ENCODE results near the gene APOBEC3B.

The APOBEC3B gene

GRCh38 chr22:38957046-38957770 is 24.9 kb upstream of the APOBEC3B start, which contains the start of gene APOBEC3A:
APOBEC3A (plus strand) TSS chr22:38957609; CDS start chr22:38957692, 83 bp downstream.
- TF ChIP-seq YY1 (IDR thresholded peaks at IDR 0.05; ENCODE audit: low read depth), result no peak
- no peak for TF ChIP-seq MAX (IDR thresholded peaks at IDR 0.05)
- no peak for TF ChIP-seq RAD21 (IDR thresholded peaks at IDR 0.05; ENCODE audit: low read depth)
- TF ChIP-seq FOXM1 (IDR thresholded peaks at IDR 0.05; ENCODE audit: borderline replicate concordance, low read depth), result no peak
- no peak for TF ChIP-seq TCF12 (IDR thresholded peaks at IDR 0.05; ENCODE audit: low read depth)
- TF ChIP-seq, protein P1, sequence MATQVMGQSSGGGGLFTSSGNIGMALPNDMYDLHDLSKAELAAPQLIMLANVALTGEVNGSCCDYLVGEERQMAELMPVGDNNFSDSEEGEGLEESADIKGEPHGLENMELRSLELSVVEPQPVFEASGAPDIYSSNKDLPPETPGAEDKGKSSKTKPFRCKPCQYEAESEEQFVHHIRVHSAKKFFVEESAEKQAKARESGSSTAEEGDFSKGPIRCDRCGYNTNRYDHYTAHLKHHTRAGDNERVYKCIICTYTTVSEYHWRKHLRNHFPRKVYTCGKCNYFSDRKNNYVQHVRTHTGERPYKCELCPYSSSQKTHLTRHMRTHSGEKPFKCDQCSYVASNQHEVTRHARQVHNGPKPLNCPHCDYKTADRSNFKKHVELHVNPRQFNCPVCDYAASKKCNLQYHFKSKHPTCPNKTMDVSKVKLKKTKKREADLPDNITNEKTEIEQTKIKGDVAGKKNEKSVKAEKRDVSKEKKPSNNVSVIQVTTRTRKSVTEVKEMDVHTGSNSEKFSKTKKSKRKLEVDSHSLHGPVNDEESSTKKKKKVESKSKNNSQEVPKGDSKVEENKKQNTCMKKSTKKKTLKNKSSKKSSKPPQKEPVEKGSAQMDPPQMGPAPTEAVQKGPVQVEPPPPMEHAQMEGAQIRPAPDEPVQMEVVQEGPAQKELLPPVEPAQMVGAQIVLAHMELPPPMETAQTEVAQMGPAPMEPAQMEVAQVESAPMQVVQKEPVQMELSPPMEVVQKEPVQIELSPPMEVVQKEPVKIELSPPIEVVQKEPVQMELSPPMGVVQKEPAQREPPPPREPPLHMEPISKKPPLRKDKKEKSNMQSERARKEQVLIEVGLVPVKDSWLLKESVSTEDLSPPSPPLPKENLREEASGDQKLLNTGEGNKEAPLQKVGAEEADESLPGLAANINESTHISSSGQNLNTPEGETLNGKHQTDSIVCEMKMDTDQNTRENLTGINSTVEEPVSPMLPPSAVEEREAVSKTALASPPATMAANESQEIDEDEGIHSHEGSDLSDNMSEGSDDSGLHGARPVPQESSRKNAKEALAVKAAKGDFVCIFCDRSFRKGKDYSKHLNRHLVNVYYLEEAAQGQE (IDR thresholded peaks at IDR 0.05; ENCODE audit: low read depth), result no peak
- TF ChIP-seq TAF1 (IDR thresholded peaks at IDR 0.05; ENCODE audit: low read depth), result no peak
- TF ChIP-seq NFIC (IDR thresholded peaks at IDR 0.05), result no peak
- no peak for TF ChIP-seq CEBPB (IDR thresholded peaks at IDR 0.05)
- TF ChIP-seq TEAD4 (IDR thresholded peaks at IDR 0.05), result no peak
- TF ChIP-seq EP300 (IDR thresholded peaks at IDR 0.05; ENCODE audit: borderline replicate concordance), result no peak
- TF ChIP-seq ZBTB7A (IDR thresholded peaks at IDR 0.05; ENCODE audit: low read depth), result no peak
- no peak for TF ChIP-seq USF1 (IDR thresholded peaks at IDR 0.05)
- TF ChIP-seq CREB1 (IDR thresholded peaks at IDR 0.05; ENCODE audit: low read depth), result no peak
- no peak for TF ChIP-seq EGR1 (IDR thresholded peaks at IDR 0.05)

DNA sequence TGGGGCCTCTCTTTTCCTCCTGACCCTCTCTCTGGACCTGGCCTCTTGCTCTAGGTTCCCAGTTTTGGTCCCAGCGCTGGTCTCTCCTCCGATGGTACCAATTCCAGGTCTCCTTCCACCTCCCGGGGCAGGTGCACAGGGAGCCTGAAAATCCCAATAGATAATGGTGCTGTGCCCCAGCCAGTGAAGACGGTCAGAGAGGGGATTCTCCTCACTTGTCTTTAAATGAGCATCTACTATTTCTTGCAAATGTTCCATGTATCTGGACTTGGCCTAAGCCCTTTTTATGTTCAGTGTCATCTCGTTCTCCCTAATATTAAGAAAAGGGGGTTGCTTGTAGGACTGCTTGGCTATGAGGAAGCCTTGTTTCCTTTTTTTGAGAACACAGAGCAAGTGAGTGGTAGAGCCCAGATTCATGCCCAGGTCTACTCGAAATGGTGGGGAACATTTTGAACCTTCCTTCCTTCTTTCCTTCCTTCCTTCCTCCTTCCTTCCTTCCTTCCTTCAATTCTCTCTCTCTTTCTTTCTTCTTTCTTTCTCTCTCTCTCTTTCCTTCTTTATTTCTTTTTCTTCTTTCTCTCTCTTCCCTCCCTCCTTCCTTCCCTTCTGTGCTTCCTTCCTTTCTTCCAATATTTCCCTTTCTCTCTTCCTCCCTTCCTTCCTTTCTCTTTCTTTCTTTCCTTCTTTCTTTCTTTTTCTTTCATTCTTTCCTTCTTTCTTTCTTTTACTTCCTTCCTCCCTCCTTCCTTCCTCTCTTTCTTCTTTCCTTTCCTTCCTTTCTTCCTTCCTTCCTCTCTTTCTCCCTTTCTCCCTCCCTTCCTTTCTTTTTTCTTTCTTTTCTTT is 24.1 kb upstream of the APOBEC3B start:
- TF ChIP-seq FOXM1 (IDR thresholded peaks at IDR 0.05; ENCODE audit: borderline replicate concordance, low read depth) (no peak), EGR1 (IDR thresholded peaks at IDR 0.05) (no peak), YY1 (IDR thresholded peaks at IDR 0.05; ENCODE audit: low read depth) (no peak), USF1 (IDR thresholded peaks at IDR 0.05) (no peak), CEBPB (IDR thresholded peaks at IDR 0.05) (no peak), RAD21 (IDR thresholded peaks at IDR 0.05; ENCODE audit: low read depth) (no peak), TAF1 (IDR thresholded peaks at IDR 0.05; ENCODE audit: low read depth) (no peak), TCF12 (IDR thresholded peaks at IDR 0.05; ENCODE audit: low read depth) (no peak), EP300 (IDR thresholded peaks at IDR 0.05; ENCODE audit: borderline replicate concordance) (no peak), MAX (IDR thresholded peaks at IDR 0.05) (no peak), CREB1 (IDR thresholded peaks at IDR 0.05; ENCODE audit: low read depth) (no peak)
- TF ChIP-seq, protein P1 (IDR thresholded peaks at IDR 0.05; ENCODE audit: low read depth), result no peak

GRCh38 chr22:38959590-38959989 is 22.6 kb upstream of the APOBEC3B start:
- no peak for TF ChIP-seq TCF12 (IDR thresholded peaks at IDR 0.05; ENCODE audit: low read depth)
- no peak for TF ChIP-seq EGR1 (IDR thresholded peaks at IDR 0.05)
- no peak for TF ChIP-seq TAF1 (IDR thresholded peaks at IDR 0.05; ENCODE audit: low read depth)
- no peak for TF ChIP-seq RAD21 (IDR thresholded peaks at IDR 0.05; ENCODE audit: low read depth)
- TF ChIP-seq TEAD4 (IDR thresholded peaks at IDR 0.05), result no peak
- no peak for TF ChIP-seq USF1 (IDR thresholded peaks at IDR 0.05)
- TF ChIP-seq, protein P1 (IDR thresholded peaks at IDR 0.05; ENCODE audit: low read depth), result no peak
- TF ChIP-seq CEBPB (IDR thresholded peaks at IDR 0.05), result no peak
- no peak for TF ChIP-seq CREB1 (IDR thresholded peaks at IDR 0.05; ENCODE audit: low read depth)
- TF ChIP-seq MAX (IDR thresholded peaks at IDR 0.05), result no peak
- TF ChIP-seq ZBTB7A (IDR thresholded peaks at IDR 0.05; ENCODE audit: low read depth), result no peak
- TF ChIP-seq NFIC (IDR thresholded peaks at IDR 0.05), result no peak
- no peak for TF ChIP-seq EP300 (IDR thresholded peaks at IDR 0.05; ENCODE audit: borderline replicate concordance)
- TF ChIP-seq YY1 (IDR thresholded peaks at IDR 0.05; ENCODE audit: low read depth), result no peak
- TF ChIP-seq FOXM1 (IDR thresholded peaks at IDR 0.05; ENCODE audit: borderline replicate concordance, low read depth), result no peak

All from Ishikawa (cell line).